Measurements from ENCODE around the gene ANKRD11.
"Not testable (repeated sequence)": the region's sequence is repeated elsewhere in the genome, so short reads cannot be mapped to it uniquely, and the experiment has no call there.

Gene ANKRD11

DNA sequence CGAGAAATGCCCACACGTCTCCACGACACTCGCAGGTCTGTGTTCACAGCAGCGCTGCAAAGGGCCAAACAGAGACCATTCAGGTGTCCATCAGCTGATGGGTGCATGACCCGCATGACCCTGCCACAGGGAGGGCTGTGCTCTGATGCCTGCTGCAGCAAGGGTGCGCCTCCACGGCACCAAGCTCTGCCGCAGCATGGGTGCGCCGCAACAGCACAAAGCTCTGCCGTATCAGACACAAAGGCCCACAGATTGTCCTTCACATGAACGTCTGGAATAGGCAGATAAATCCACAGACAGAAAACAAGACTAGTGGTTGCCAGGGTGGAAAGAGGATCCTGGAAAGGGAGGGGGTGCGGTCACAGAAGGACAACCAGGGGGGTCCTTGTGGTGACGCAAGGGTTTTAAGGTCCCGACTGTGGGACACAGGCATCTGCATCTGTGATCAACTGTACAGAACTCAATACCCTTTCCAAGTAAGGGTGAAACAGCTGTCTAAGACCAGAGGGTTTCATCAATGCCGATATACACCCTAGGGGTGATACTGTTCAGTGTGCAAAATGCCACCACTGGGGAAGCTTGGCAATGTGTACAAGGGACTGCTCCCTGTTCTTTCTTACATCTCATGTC is 121.0 kb downstream of the ANKRD11 start:
- in situ Hi-C loops (cut with MboI; ENCODE audit: low sequenced_read_pairs): no loop called here

DNA sequence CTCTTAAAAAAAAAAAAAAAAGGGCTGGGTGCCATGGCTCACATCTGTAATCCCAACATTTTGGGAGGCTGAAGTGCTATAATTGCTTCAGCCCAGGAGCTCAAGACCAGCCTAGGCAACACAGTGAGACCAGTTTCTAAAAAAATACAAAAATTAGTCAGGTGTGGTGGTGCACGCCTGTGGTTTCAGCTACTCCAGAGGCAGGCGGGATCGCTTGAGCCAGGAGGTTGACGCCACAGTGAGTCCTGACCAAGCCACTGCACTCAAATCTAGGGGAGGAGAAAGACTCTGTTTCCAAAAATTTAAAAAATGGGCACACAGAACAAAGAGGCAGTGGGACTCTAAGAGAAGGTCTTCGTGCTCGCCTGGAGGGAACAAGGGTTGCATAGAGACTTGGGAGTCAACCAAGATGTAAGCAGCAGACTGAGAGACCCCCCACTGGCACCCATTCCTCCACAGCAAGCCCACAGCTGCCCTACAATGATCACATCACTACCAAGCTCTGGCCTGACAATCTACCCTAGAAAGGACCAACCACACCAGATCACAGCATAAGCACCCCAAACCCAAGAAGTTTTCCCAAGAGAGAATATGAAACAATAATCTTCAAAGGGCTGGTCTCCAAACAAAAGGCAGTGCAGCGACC is 121.6 kb downstream of the ANKRD11 start:
- in situ Hi-C loops (cut with MboI; ENCODE audit: low sequenced_read_pairs): no loop called here

DNA sequence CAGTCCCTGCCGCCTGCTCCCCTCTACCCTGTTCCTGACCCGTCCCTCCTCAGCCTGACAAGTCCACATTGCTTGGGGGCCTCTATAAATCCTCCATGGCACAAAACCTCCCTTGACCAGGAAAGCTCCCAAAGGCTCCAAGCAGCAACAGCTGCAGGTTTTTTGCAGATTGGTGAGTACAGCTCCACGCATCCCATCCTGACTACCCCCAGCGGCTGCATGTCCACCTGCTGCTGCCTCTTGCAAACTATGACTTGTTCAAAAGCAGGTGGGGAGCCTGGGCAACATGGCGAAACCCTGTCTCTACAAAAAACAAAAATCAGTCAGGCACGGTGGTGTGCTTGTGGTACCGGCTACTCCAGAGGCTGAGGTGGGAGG is 122.8 kb downstream of the ANKRD11 start:
- in situ Hi-C loops (cut with MboI; ENCODE audit: low sequenced_read_pairs): no loop called here

DNA sequence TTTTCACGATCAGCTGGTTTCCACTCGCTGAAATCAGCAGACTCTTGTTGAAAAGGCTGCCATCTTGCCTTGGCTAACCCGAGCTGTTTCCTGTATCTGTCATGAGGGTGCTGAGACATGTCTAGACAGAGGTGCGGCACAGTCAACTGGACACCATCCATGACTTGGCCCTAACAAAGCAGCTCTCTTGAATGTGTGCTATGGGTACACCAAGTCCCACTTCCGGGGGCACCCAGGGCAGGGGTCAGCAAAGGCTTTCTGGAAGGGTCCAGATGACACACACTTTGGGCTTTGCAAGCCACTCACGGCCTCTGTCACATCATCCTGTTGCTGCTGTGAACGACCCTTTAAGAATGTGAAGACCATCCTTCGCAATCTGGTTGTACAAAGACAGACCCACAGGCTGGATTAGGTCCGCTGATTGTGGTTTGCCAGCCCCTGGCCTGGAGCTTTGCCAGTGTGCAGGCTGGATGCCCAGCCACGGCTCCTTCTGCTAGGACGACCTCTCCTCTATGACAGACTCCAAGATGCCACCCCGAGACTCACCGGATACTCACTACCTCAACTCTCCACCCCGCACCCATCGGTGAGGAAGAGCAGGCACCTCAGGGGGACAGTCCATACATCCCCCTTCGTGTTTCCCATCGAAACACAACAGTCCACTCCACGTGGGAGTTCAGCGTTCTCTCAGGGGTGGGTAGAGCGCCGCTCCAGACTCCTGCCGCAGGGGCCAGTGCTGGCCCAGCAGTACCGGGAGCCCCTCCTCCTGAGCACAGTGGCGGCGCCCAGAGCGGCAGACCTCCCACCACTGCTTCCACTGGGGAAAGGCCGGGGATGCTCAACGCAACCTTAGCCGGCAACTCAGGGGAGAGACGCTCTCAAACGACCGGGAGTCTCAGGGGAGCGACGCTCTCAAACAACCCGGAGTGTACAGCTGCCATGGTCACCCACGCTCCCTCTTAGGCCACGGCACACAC is 123.5 kb downstream of the ANKRD11 start:
- in situ Hi-C loops (cut with MboI; ENCODE audit: low sequenced_read_pairs): no loop called here

DNA sequence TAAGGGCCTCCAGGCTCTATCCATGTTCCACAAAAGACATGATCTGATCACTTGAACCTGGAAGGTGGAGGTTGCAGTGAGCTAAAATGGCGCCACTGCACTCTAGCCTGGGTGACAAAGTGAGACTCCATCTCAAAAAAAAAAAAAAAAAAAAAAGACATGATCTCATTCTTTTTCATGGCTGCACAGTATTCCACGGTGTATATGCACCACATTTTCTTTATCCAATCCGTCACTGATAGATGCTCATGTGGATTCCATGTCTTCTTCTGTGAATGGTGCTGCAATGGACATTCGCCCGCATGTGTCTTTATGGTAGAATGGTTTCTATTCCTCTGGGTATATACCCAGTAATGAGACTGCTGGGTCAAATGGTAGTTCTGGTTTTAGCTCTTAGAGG is 124.4 kb downstream of the ANKRD11 start:
- in situ Hi-C loops (cut with MboI; ENCODE audit: low sequenced_read_pairs): no loop called here

DNA sequence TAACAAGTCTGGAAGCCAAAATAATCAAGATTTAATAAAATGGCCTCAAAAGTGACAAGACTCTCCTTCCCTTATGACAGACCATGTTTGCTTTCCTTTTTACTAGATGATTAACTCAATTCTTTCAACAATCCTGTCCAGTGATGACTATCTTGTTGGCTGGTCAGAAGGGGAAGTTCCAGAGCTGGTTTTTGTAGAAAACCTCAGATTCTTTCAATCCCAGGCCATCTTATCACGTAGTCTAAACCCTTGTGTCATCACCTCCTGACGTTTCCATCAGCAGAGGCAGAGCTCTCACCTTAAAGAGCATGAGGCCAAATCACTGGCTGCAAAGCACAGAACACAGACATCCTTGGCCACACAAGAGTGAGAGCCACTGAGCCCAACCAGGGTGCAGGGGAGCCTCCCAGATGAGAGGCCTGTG is 125.3 kb downstream of the ANKRD11 start:
- in situ Hi-C loops (cut with MboI; ENCODE audit: low sequenced_read_pairs): no loop called here

DNA sequence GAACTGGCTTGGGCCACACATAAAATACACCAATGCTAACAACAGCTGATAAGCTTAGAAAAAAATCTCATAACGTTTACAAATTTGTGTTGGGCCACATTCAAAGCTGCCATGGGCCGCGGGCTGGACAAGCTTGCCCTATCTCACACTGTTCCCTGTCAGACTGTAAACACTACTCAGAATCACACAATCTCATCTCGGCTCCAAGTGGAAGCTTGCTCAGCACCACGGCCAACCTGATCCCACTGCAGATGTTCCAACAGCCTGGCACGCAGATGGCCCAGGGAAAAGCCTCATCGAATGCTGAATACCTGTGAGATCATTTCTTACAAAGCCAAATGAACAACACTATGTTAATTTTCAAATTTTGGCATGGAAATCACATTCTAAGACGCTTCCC is 125.8 kb downstream of the ANKRD11 start:
- in situ Hi-C loops (cut with MboI; ENCODE audit: low sequenced_read_pairs): no loop called here

DNA sequence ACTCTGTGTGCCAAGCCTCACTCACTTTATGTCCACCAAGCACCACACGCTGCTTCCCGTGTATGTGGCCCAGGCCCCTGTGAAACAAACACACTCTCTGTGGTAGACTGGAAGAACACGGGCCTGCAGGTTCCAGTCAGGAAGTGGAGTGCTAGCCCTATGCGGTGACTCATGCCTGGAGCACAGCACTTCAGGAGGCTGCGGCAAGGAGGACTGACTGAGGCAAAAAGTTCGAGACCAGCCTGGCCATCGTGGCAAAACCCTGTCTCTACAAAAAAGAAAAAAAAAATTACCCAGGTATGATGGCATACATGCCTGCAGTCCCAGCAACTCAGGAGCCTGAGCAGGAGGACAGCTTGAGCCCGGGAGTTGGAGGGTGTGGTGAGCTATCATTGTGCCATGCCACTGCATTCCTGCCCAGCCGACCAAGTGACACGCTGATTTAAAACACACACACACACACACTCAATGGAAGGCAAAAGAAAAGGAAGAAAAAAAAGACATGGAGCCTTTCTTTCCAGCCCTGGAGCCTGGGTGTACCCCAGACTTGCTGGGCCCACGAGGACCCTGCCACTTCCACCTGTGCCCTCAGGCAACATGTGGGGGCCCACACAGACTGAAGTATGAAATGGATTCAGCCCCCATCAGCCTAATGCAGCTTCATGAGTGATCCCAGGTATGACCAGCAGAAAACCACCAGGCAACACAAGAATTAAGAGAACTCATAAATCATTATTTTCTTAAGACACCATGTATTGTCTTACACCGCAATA is 126.6 kb downstream of the ANKRD11 start:
- in situ Hi-C loops (cut with MboI; ENCODE audit: low sequenced_read_pairs): no loop called here

DNA sequence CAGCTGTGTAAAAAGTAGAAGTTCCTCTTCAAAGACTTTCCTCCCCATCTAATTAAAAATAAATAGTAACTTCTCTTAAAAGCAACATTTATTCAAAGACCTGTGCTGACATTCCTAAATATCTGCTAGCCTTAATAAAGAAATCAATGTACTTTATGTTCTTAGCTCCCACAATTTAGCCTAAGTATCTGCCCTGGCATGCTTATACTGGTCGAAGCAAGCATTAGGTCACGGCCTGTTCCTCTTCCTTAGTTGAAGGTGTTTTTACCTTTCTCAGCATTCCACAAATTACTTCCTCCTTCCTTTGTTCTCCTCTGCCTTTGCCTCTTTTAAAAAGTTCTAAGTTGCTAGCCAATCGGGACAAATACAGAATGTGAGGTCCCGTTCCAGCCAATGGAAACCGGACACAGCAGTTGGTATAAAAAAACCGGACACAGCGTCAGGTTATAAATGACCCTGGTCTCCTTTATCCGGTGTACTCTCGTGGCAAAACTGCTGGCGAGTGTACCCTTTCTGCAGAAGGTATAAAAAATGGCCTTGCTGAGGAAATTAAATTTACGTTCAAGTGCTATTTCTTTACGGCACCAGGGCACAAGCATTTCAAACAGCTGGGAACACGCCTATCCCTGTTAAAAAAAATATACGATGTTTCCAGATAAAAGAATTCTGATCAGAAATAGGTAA is 127.7 kb downstream of the ANKRD11 start:
- in situ Hi-C loops (cut with MboI; ENCODE audit: low sequenced_read_pairs): not testable (repeated sequence)

DNA sequence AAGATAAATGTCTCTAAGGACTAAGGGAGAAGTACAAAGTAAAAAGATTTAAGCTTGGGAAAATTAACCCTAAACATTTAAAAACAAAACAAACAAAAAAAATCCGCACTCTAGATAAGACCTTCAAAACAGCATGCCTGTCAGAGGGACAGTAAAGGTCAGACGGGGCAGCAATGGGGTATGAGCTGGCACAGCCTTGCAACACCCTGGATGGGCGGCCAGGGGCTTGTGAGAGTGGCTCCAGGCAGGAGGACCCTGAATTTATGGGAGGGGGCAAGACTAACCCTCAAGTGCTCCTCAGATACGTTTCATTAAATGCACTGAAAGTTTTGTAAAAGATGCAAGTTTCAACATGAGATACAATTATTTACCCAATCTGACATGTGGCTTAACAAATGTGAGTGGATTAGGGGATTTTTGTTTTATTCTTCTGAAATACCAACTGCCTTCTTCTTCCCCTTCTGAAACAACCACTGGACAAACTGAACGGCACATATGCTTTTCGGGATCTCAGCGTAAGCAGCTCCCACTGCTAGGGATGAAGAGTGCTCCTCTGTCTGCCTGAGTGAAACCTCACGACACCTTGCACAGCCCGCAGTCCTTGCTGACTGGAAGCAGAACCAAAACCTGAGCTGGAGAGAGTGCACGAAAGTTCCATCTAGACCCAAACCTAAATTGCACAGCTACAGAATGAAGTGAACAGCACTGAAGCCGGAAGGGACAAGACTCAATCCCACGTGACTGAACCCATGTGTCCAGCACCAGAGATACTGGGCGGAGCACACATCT is 128.4 kb downstream of the ANKRD11 start:
- in situ Hi-C loops (cut with MboI; ENCODE audit: low sequenced_read_pairs): no loop called here

DNA sequence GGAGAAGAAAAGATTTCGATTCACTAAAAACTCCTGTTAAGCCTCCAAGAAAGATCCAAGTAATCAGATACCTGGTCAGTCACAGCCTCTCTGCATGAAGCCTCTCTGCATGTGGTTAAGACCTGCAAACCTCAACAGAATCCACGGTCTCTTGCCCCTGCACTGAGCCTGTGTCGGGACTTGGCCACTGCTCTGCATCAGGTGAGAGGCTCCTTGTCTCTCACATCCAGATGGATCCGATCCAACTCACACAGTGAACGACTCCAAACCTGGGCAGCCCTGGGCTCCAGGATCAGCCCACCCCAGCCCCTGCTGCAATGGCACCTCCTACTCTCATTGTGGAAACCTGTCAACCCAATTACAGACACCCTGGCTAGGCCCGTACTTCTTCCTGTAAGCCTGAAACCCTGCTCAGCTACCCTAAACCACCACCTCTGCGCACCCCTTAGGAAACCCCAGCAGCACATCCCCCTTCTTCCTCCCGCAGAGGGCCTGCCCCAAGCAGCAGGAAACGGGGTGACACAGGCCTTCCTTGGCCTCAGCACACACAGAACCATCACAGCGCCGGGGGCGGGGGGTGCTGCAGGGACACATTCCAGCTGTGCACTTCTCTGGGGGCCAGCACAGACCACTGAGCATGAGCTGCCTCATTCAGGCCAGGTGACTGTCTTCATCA is 129.5 kb downstream of the ANKRD11 start:
- in situ Hi-C loops (cut with MboI; ENCODE audit: low sequenced_read_pairs): no loop called here

DNA sequence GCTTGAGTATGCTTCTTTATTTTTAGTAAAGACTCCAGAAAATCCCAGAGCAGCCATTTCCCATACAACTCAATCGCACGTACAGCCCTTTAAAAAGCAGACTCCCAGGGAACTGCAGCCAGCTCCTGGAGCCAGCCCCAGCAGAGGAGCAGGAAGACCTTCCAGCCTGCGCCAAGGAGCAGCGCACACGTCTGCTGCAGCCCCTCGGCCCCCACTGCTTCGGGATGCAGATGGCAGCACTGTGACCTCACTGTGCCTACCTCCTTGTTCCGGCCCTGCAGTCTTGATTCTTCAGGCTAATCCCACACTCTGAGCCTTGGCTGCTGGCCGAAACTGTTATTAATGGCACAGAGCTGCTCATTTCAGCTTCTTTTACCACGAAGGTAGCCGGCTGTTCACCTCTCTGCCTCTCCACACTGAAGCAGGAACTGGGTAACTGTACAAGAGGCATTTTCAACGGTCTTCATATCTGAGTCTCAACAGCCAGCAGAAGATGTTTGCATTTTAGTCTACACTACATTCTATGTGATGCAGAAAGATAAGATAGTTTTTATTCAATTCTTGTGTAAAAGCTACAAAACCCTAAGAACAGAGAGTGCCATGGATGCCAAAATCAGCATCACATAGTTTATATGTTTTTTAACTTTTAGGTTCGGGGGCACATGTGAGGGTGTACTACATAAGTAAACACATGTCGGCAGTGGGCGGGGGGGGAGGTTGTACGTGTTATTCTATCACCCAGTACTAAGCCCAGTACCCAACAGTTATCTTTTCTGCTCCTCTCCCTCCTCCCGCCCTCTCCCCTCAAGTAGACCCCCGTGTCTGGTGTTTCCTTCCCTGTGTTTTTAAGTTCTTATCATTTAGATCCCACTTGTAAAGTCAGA is 130.9 kb downstream of the ANKRD11 start:
- in situ Hi-C loops (cut with MboI; ENCODE audit: low sequenced_read_pairs): no loop called here

DNA sequence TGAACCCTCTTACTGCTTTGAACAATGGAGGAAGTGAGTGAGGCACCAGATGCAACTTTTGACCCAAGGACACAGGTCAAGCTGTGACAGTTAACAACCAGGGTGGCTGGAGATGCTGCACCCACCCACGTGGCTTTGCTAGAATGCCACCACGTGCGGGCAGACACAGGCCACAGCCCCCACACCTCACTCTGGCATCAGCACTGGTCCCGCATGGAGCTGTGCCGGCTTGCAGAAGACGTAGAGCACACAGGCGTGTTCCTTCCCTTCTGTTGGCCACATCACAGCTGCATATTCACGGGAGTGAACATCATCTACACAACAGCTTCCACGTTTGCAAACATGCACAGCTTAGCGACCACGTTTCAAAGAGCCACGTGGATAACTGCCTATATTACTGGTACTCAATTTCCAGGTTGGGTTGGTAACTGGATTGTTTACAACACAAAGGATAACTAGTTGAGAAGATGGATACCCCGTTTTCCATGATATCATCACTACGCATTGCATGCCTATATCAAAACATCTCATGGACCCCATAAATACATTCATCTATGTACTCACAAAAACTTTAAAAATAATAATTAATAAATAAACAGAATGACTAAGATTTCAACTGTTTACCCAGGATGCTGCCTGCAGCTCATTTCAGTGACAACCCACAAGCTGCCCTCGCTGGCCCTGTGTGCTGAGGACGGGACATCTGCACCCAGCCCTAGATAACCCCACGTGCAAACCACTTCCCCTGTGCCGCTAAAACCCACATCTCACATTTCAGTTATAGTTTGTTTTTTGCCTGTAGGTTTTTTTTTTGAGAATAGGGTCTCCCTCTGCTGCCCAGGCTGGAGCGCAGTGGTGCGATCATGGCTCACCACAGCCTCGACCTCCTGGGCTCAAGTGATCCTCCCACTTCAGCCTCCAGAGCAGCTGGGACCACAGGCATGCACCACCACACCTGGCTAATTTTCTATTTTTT is 132.0 kb downstream of the ANKRD11 start:
- in situ Hi-C loops (cut with MboI; ENCODE audit: low sequenced_read_pairs): no loop called here

DNA sequence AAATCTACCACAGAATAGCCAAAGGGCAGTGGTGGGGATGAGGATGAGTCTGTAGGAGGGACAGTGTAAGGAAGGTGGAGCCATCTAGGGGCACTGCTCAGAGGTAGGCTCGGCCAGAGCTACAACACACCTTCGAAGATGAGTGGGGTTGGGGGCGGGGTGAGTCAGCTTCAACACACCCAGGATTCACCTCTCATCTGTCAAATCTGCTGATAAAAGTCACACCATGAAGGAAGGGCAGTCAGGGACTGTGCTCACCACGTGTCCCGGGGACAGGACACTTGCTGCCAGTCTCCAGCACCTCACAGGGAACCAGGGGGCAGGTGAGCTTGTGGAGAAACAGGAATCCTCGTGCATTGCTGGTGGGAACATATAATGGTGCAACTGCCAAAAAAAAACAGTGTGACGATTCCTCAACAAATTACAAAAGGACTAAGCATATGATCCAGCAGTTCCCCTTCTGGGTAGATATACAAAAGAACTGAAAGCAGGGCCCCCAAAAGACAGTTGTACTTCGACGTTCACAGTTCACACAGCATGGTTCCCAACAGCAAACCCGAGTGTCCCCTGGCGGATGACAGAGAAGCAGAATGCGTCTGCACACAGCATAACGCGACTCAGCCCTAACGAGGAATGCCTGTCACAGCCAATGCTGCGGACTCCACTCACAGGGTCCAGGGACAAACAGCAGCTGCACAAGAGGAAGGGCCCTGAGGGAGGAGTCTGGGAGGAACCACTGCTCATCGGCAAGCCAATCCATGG is 133.1 kb downstream of the ANKRD11 start:
- in situ Hi-C loops (cut with MboI; ENCODE audit: low sequenced_read_pairs): no loop called here

DNA sequence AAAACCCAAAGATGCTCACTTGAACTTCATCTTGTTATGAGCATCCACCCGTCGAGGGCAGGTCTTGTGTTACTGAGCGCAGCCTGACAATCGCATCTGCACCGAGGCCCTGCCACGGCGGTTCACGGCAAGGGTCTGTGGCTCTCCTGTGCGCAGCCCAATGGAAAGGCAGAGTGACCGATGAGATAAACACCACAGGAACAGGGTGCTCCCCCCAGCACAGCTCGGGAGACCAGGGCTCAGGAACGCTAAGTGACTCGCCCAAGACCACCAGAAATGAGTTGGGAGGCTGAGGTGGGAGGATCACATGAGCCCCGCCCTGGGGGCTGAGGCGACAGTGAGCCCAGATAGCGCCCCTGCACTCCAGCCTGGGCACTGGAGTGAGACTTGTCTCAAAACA is 134.7 kb downstream of the ANKRD11 start:
- in situ Hi-C loops (cut with MboI; ENCODE audit: low sequenced_read_pairs): no loop called here

DNA sequence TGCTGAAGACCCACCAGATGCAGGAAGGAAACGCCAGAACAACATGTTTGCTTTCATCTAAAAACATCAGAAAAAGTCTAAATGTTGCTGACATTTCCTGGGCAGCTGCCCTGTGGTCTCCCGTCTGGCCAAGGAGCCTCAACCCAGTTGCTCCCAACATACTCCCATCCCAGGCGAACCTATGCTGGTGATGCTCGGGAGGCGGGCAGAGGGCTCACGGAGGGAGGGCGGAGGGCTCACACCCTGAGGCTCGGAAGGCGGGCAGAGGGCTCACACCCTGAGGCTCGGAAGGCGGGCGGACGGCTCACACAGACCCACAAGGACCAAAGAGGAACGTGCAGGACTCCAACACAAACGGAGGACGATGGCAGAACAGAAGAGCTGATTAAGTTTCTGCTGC is 135.4 kb downstream of the ANKRD11 start:
- in situ Hi-C loops (cut with MboI; ENCODE audit: low sequenced_read_pairs): no loop called here
